SH-SY5Y (cell line): ENCODE results near the gene PPIC.

ENCODE experiments used
- GATA2 ChIP-seq: IDR thresholded peaks from 2 replicates; pipeline ENCODE4 v1.6.1; 2011; ENCODE audit warnings: mild to moderate bottlenecking, low read depth, low read length
- GATA3 ChIP-seq: IDR thresholded peaks from 2 replicates; pipeline ENCODE4 v1.6.1; 2011; ENCODE audit warnings: low read depth, mild to moderate bottlenecking, low read length, moderate library complexity

The PPIC gene

GRCh38 chr5:123036391-123037103 lies at the start of gene PPIC:
TSS of gene PPIC (minus strand) at chr5:123036725. CDS start at chr5:123036625, 100 bp downstream.
- TF ChIP-seq GATA2 = no peak
- no peak for TF ChIP-seq GATA3

- TF ChIP-seq GATA2 = no peak
- no peak for TF ChIP-seq GATA3
Measured at GRCh38 chr5:123085638-123086286, 49.2 kb upstream of the PPIC start.

DNA sequence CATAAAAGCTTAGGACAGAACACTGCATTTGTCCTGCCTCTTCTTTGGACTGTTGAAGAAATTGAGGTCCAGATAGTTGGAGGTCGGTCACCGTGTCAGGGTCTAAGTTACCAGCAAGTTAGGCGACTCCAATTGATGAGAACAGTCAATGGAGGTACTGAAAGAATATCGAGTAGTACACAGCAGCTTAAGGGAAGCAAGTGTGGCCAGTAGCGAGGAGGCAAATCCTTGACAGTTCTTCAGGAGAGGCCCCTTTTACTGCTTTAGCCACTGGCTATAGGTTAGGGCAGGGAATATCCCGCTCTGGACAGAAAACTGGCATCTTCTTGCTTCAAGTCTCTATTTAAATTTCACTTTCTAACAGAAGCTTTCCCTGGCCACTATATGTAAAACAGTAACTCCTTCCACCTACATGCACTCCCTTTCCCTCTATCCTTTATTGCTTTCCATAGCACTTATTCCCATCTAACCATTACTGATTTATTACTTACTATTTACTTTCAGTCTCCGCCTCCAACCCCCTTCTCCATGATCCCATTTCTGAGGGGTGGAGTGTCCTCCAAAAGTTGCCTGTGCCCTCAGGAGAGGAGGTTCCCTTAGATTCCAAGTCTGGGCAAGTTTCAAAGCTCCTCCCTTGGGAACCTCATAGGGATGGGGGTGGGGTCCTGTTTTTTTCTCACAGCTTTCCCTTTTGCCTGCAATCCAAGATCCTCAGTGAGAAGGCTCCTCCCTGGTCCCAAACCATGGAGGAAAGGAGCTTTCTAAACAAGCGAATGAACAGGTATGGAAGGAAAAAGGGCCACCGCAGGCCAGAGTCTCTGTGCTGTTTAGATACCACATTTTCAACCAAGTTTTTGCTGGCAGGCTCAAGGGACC lies 48.4 kb upstream of the PPIC start:
- TF ChIP-seq GATA3 (no peak), GATA2 (no peak)

DNA sequence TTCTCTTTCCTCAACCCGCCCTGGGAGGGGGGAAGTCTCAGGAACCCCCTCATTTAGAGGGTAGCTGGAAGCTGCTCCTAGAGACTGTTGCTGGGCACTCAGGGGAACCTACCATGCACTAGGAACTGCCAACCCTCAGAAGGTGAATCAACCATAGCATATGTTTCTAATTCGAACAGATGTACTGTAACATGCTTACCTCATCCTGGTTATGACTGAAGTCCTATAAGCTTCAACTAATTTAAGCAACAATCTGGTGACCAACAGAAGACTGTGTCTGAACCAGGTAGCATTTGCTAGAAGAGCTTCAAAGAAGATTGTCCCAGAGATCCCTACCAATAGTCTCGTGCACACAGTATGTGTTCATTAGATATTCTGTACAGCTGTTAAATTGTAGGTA lies 46.8 kb upstream of the PPIC start:
- no peak for TF ChIP-seq GATA3
- TF ChIP-seq GATA2 = no peak

DNA sequence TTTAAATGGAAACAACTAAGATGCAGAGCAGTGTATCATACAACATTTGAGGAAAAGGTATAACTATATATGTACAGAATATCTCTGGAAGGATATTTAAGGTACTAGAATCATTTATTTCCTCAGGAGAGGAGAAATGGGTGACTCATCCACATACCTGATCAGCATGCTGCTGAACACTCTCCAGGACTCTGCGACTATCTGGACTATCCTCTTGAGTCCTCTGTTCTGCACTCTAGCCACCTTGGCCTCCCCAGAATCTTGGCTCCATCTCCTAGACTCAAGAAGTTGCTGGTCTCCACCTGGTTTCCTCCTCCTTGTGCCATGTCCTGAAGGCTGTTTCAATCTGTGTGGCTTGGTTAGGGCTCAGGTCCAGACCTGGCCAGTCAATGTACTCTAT lies 43.7 kb upstream of the PPIC start:
- TF ChIP-seq GATA3 (no peak), GATA2 (no peak)

- TF ChIP-seq GATA2 = no peak
- TF ChIP-seq GATA3 = no peak
Measured at GRCh38 chr5:123075521-123076163, 39.1 kb upstream of the PPIC start.

DNA sequence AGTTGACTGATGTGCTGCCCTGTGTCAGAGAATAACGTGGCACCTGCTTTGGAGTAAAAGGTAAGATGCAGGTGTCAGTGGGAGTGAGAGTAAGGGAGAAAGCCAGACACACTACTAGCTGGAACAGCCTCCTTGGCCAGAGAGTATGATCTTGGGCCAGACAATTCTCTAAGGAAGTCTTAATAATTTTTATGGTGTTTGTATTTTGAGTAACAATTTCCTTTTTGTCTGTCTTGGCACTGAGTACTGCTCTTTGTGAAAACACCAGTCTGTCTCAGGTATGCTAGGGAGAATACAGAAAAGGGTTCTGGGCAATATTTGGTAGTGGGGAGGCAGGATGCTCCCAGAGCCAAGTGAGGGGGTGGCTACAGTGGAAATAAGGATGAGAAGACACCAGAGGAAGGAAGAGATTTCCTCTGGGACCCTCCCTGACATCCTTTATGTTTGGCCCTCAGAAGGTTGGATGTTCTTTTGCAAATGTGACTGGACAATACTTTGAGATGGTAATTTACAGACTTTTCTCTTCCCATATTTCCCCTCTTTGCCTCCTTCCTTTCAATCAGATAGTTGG lies 31.9 kb upstream of the PPIC start:
- TF ChIP-seq GATA3 (no peak), GATA2 (no peak)

- no peak for TF ChIP-seq GATA3
- no peak for TF ChIP-seq GATA2
Measured at GRCh38 chr5:123066016-123066415, 29.5 kb upstream of the PPIC start.

DNA sequence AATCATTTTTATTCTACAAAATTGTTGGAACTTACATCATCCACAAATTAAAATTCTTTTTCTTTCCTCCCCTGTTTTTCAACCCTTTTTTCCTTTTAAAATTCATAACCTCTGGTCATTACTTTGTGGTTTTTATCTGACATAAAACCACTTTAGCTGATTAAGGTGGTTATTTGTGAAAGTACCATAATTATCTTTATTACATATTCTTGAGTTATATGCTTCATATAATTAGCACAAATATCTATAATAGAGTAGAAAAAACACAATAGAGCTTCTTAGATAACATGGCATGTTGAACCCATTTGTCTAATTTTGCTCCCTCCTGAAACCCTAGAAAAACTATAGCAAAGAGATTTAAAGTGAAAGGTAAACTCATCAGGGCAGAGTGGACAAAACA lies 22.9 kb upstream of the PPIC start:
- no peak for TF ChIP-seq GATA2
- TF ChIP-seq GATA3 = no peak

- TF ChIP-seq GATA3 (no peak), GATA2 (no peak)
Measured at GRCh38 chr5:123051206-123051605, 14.7 kb upstream of the PPIC start.

- TF ChIP-seq GATA3 (no peak), GATA2 (no peak)
Measured at GRCh38 chr5:123047706-123048105, 11.2 kb upstream of the PPIC start.

GRCh38 chr5:123046222-123046621 lies 9.7 kb upstream of the PPIC start:
- no peak for TF ChIP-seq GATA2
- no peak for TF ChIP-seq GATA3

- TF ChIP-seq GATA2 (no peak), GATA3 (no peak)
Measured at GRCh38 chr5:123044926-123045617, 8.5 kb upstream of the PPIC start.
